HUDEP-2 (cell line): Measurements from ENCODE around the gene MYADML2.
A peak's percentile ranks its signal among the peaks of the same experiment; 100 is the strongest.

Source experiments
- DNase-seq, 76 experiments: peaks; one replicate each; lab custom pipeline; 2025; ENCODE audit not compliant: unreplicated experiment in 76 of 76; lab: John Stamatoyannopoulos, UW

The MYADML2 gene

GRCh38 chr17:81960130-81960958 lies 13.3 kb upstream of the MYADML2 start:
- peak in 1 of 76 experiments; percentile 44 for DNase-seq

- DNase-seq: peak in 54 of 76 experiments; percentile 7 to 73 (median 44)
These were observed 12.5 kb upstream of the MYADML2 start for GRCh38 chr17:81959362-81960129.

GRCh38 chr17:81958633-81959342 lies 11.8 kb upstream of the MYADML2 start:
- no peak for DNase-seq

- DNase-seq: no peak
These were observed 10.8 kb upstream of the MYADML2 start for GRCh38 chr17:81957691-81958432.

- no peak for DNase-seq
These were observed 9.9 kb upstream of the MYADML2 start for GRCh38 chr17:81956607-81957589.

GRCh38 chr17:81955756-81956544 lies 8.9 kb upstream of the MYADML2 start:
- DNase-seq: no peak

GRCh38 chr17:81955058-81955681 lies 8.1 kb upstream of the MYADML2 start:
- DNase-seq: no peak

- DNase-seq: no peak
These were observed 7.4 kb upstream of the MYADML2 start for GRCh38 chr17:81954131-81955057.

- DNase-seq: peak in 16 of 76 experiments; percentile 5 to 62 (median 20)
These were observed 6.4 kb upstream of the MYADML2 start for GRCh38 chr17:81953443-81953842.

- DNase-seq: no peak
These were observed 5.8 kb upstream of the MYADML2 start for GRCh38 chr17:81952792-81953228.

GRCh38 chr17:81951785-81952684 lies 5.0 kb upstream of the MYADML2 start:
- DNase-seq: no peak

GRCh38 chr17:81950501-81950900 lies 3.5 kb upstream of the MYADML2 start:
- no peak for DNase-seq

GRCh38 chr17:81948635-81949378 lies 1.8 kb upstream of the MYADML2 start:
- DNase-seq: no peak

- no peak for DNase-seq
These were observed 2.2 kb downstream of the MYADML2 start for GRCh38 chr17:81944858-81945257.

GRCh38 chr17:81942167-81942553 lies 4.9 kb downstream of the MYADML2 start:
- DNase-seq: no peak
